Fibroblast of lung (primary cell): Measurements from ENCODE around the gene ADAMTS17.

ENCODE experiments used
- EZH2 ChIP-seq: IDR thresholded peaks from 2 replicates; pipeline ENCODE4 v1.5.1; 2012; ENCODE audit warnings: low read length, control low read depth, mild to moderate bottlenecking; ENCODE audit errors: missing control alignments
- TF ChIP-seq, protein P1 (sequence below), 2 donors: IDR thresholded peaks in 1 of 2; conservative IDR thresholded peaks in 1 of 2; 1 replicate in 1 of 2; 2 replicates in 1 of 2; pipeline ENCODE4 v1.5.1; 2011 to 2012; ENCODE audit warnings: low read length in 2 of 2, control low read depth in 1 of 2, inconsistent platforms in 1 of 2, low read depth in 1 of 2, mild to moderate bottlenecking in 1 of 2

- TF ChIP-seq, protein P1, sequence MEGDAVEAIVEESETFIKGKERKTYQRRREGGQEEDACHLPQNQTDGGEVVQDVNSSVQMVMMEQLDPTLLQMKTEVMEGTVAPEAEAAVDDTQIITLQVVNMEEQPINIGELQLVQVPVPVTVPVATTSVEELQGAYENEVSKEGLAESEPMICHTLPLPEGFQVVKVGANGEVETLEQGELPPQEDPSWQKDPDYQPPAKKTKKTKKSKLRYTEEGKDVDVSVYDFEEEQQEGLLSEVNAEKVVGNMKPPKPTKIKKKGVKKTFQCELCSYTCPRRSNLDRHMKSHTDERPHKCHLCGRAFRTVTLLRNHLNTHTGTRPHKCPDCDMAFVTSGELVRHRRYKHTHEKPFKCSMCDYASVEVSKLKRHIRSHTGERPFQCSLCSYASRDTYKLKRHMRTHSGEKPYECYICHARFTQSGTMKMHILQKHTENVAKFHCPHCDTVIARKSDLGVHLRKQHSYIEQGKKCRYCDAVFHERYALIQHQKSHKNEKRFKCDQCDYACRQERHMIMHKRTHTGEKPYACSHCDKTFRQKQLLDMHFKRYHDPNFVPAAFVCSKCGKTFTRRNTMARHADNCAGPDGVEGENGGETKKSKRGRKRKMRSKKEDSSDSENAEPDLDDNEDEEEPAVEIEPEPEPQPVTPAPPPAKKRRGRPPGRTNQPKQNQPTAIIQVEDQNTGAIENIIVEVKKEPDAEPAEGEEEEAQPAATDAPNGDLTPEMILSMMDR (conservative IDR thresholded peaks at IDR 0.05 in 1 of 2, IDR thresholded peaks at IDR 0.05 in 1 of 2; ENCODE audit: low read depth in 1 of 2, low read length in 2 of 2) = no peak
- no peak for TF ChIP-seq EZH2
These were observed 170.4 kb downstream of the ADAMTS17 start for GRCh38 chr15:100171411-100171810.
